K562 (cell line): ENCODE measurements around the gene TAMALIN. TPM values are rescaled to one million over a fixed set of nuclear protein-coding genes. Genes with fewer than 3 reads are reported as not detected.

Experiments used
- ATF7 ChIP-seq: fragments of 450-650 bp; IDR thresholded peaks from 2 replicates; pipeline ENCODE4 v1.7.1; 2014; ENCODE audit warnings: mild to moderate bottlenecking, moderate library complexity
- CEBPB ChIP-seq: fragments of 450-650 bp; IDR thresholded peaks from 2 replicates; pipeline ENCODE4 v1.6.1; 2016; ENCODE audit warnings: missing genetic modification characterization, missing compliant biosample characterization
- DACH1 ChIP-seq: fragments of 450-650 bp; IDR thresholded peaks from 2 replicates; pipeline ENCODE4 v1.6.1; 2018; ENCODE audit not compliant: partially characterized antibody
- ESRRA ChIP-seq: fragments of 450-650 bp; IDR thresholded peaks from 2 replicates; pipeline ENCODE4 v1.6.1; 2014; ENCODE audit warnings: low read depth, mild to moderate bottlenecking, moderate library complexity, borderline replicate concordance
- HDGF ChIP-seq: fragments of 450-650 bp; IDR thresholded peaks from 2 replicates; pipeline ENCODE4 v1.6.1; 2016
- HNRNPL ChIP-seq: fragments of 200-400 bp; formaldehyde crosslinking; IDR thresholded peaks from 2 replicates; pipeline ENCODE4 v1.6.1; 2017; ENCODE audit warnings: low read depth, mild to moderate bottlenecking, low read length
- KLF16 ChIP-seq: IDR thresholded peaks from 2 replicates; pipeline ENCODE4 v1.6.1; 2016; ENCODE audit warnings: antibody characterized with exemption
- MYBL2 ChIP-seq, 2 experiments: fragments of 450-650 bp in 1 of 2; sonication (generic) in 1 of 2; formaldehyde crosslinking in 1 of 2; IDR thresholded peaks; 2 replicates each; pipeline versions ENCODE4 v1.6.1 to v1.8.1; 2017 to 2022; ENCODE audit warnings: borderline replicate concordance in 1 of 2, inconsistent platforms in 1 of 2, low read depth in 1 of 2, mild to moderate bottlenecking in 1 of 2, missing genetic modification reagents in 1 of 2, moderate library complexity in 1 of 2
- NR2C1 ChIP-seq, 2 experiments: fragments of 450-650 bp; IDR thresholded peaks; 2 replicates each; pipeline ENCODE4 v1.6.1; 2017; ENCODE audit warnings: mild to moderate bottlenecking in 2 of 2, antibody characterized with exemption in 1 of 2, inconsistent platforms in 1 of 2, missing compliant biosample characterization in 1 of 2, missing genetic modification characterization in 1 of 2
- PML ChIP-seq: IDR thresholded peaks from 2 replicates; pipeline ENCODE4 v1.6.1; 2012; ENCODE audit warnings: low read length, inconsistent platforms
- RAD21 ChIP-seq, 2 experiments: fragments of 250-450 bp in 1 of 2; fragments of 450-650 bp in 1 of 2; sonication (Bioruptor Pico) in 1 of 2; formaldehyde crosslinking in 1 of 2; IDR thresholded peaks in 1 of 2; conservative IDR thresholded peaks in 1 of 2; 2 replicates each; pipeline versions ENCODE4 v1.4.0 to v1.8.0; 2020 to 2022; ENCODE audit warnings: mild to moderate bottlenecking in 2 of 2, moderate library complexity in 1 of 2
- RB1 ChIP-seq: fragments of 450-650 bp; IDR thresholded peaks from 2 replicates; pipeline ENCODE4 v1.6.1; 2017; ENCODE audit warnings: low read depth, mild to moderate bottlenecking
- SAP30 ChIP-seq: fragments of 200-600 bp; sonication (generic); IDR thresholded peaks from 2 replicates; pipeline ENCODE4 v1.6.1; 2012; ENCODE audit warnings: borderline replicate concordance, low read depth, mild to moderate bottlenecking, moderate library complexity, low read length, control low read depth, inconsistent platforms; ENCODE audit not compliant: insufficient read depth, poor library complexity, severe bottlenecking
- SIN3A ChIP-seq, 2 experiments: fragments of 150-350 bp in 1 of 2; IDR thresholded peaks; 2 replicates each; pipeline ENCODE4 v1.6.1; 2011 to 2016; ENCODE audit warnings: borderline replicate concordance in 2 of 2, low read depth in 2 of 2, low read length in 2 of 2, mild to moderate bottlenecking in 2 of 2, moderate library complexity in 2 of 2; ENCODE audit not compliant: control insufficient read depth in 1 of 2
- SMC3 ChIP-seq: conservative IDR thresholded peaks from 2 replicates; pipeline ENCODE4 v1.6.1; 2011; ENCODE audit warnings: low read depth, low read length, improper control_type of control experiment; ENCODE audit not compliant: insufficient read depth
- SRSF1 ChIP-seq: fragments of 200-400 bp; formaldehyde crosslinking; IDR thresholded peaks from 2 replicates; pipeline ENCODE4 v1.6.1; 2017; ENCODE audit warnings: mild to moderate bottlenecking, low read depth, low read length, moderate library complexity
- STAG1 ChIP-seq: sonication (generic); formaldehyde crosslinking; IDR thresholded peaks from 2 replicates; pipeline ENCODE4 v1.5.0; 2020; ENCODE audit warnings: missing genetic modification reagents, borderline replicate concordance
- XRCC5 ChIP-seq: fragments of 200-400 bp; formaldehyde crosslinking; IDR thresholded peaks from 2 replicates; pipeline ENCODE4 v1.6.1; 2017; ENCODE audit warnings: low read depth, mild to moderate bottlenecking, low read length
- ZKSCAN8 ChIP-seq: fragments of 200-800 bp; sonication (Bioruptor generic); IDR thresholded peaks from 2 replicates; pipeline ENCODE4 v1.6.1; 2016; ENCODE audit warnings: missing genetic modification characterization, missing compliant biosample characterization
- ZNF551 ChIP-seq: fragments of 250-450 bp; sonication (Bioruptor Pico); IDR thresholded peaks from 2 replicates; pipeline ENCODE4 v1.5.0; 2021; ENCODE audit warnings: mild to moderate bottlenecking, moderate library complexity
- polyA plus RNA-seq, 8 experiments: library from polyadenylated mRNA; depleted of rRNA in 4 of 8; stranded (reverse) in 5 of 8; unstranded in 3 of 8; fragments of >200 nt; fragmentation: Nextera tagmentation in 2 of 8; fragmentation: Illumina TruSeq in 1 of 8; extraction: Ambion mirVana in 2 of 8; extraction: Trizol in 1 of 8; gene quantifications; 2 replicates each; pipeline versions ENCODE4 v1.2.1 to v1.2.3, GENCODE V29; 2011 to 2014; ENCODE audit warnings: inconsistent platforms in 1 of 8, missing spikeins in 1 of 8
- total RNA-seq, 7 experiments: library from RNA; depleted of rRNA in 6 of 7; stranded (reverse); fragments of >200 nt in 6 of 7; fragmentation: Illumina TruSeq in 2 of 7; extraction: Trizol in 2 of 7; gene quantifications; 2 replicates each; pipeline versions ENCODE4 v1.2.1 to v1.2.3, GENCODE V29; 2011 to 2021; ENCODE audit warnings: low replicate concordance in 1 of 7
- TF ChIP-seq, protein P1 (sequence below): fragments of 250-450 bp; sonication (Bioruptor Pico); IDR thresholded peaks from 2 replicates; pipeline ENCODE4 v1.4.0; 2020
- TF ChIP-seq, protein P2 (sequence below): IDR thresholded peaks from 2 replicates; pipeline ENCODE4 v1.6.1; 2011; ENCODE audit warnings: borderline replicate concordance, low read depth, mild to moderate bottlenecking, moderate library complexity, low read length; ENCODE audit not compliant: insufficient read depth, poor library complexity, severe bottlenecking
- TF ChIP-seq, protein P3 (sequence below): sonication (generic); IDR thresholded peaks from 2 replicates; pipeline ENCODE4 v1.6.1; 2016

Gene TAMALIN
- total and polyA plus RNA-seq, 9 of the 15 experiments (the other 6 are each of a cell fraction or from before 2014, with no cell fraction given), result 0.74 to 2.2 (median 1.5) TPM; not detected in 2

DNA sequence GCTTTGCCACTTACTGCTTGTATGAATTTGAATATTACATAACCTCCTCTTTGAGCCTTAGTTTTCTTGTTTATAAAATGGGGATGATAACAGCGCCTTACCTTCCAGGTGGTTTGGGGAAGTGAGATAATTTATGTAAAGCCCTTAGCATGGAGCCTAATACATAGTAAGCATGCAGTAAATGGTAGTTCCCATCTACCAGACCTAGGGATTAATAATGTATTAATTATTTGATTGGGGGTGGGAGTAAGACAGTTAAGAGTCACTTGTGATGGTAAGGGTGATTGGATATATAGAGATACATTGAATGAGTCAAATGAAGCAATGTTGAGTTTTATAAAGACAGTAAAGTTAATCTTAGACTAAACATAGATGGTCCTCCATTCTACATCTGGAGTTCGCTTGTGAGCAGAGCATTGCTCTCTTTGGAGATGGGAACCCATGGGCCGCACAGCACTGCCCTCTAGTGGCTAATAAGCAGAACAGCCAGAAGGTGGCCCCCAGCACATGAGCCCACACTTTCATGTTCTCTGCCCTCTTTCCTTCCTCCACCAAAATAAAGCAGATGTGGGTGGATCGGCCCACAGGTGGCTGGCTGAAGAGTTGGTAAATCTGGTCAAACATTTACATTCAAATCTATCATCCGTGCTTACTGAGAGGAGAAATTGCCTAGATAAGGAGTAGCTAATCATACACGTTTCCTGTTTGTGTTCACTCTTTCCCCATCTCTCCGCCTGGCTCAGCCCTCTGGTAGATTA is 26.5 kb upstream of the TAMALIN start (continued):
- TF ChIP-seq HNRNPL (no peak), XRCC5 (0 out of 2 replicates have a peak, but pooled peaks have one; percentile 40), DACH1 (peak; percentile 82), ZKSCAN8 (CRISPR knock-in tag) (no peak), SMC3 (peak; percentile 84), MYBL2 (IDR thresholded peaks at IDR 0.05; ENCODE audit: low read depth) (no peak), MYBL2 (CRISPR knock-in tag; IDR thresholded peaks at IDR 0.05; ENCODE audit: borderline replicate concordance) (no peak), RAD21 (CRISPR knock-in tag; conservative IDR thresholded peaks at IDR 0.05 in 1 of 2, IDR thresholded peaks at IDR 0.05 in 1 of 2) (peak; percentile 91 to 97), PML (0 out of 2 replicates have a peak, but pooled peaks have one; percentile 7), KLF16 (0 out of 2 replicates have a peak, but pooled peaks have one; percentile 0), ESRRA (0 out of 2 replicates have a peak, but pooled peaks have one; percentile 11), SRSF1 (no peak), NR2C1 (IDR thresholded peaks at IDR 0.05) (no peak), NR2C1 (tag; IDR thresholded peaks at IDR 0.05) (no peak), CEBPB (tag) (no peak), STAG1 (peak; percentile 57; the same call in 1 of the 2 replicates), SAP30 (no peak), ZNF551 (CRISPR knock-in tag) (no peak), RB1 (no peak; the same call in 1 of the 2 replicates), SIN3A (IDR thresholded peaks at IDR 0.05; ENCODE audit: borderline replicate concordance in 2 of 2, control insufficient read depth in 1 of 2, low read depth in 2 of 2, low read length in 2 of 2) (no peak), ATF7 (0 out of 2 replicates have a peak, but pooled peaks have one; percentile 9), HDGF (peak; percentile 72; the same call in 1 of the 2 replicates)
- TF ChIP-seq, protein P1, sequence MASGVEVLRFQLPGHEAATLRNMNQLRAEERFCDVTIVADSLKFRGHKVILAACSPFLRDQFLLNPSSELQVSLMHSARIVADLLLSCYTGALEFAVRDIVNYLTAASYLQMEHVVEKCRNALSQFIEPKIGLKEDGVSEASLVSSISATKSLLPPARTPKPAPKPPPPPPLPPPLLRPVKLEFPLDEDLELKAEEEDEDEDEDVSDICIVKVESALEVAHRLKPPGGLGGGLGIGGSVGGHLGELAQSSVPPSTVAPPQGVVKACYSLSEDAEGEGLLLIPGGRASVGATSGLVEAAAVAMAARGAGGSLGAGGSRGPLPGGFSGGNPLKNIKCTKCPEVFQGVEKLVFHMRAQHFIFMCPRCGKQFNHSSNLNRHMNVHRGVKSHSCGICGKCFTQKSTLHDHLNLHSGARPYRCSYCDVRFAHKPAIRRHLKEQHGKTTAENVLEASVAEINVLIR (CRISPR knock-in tag), result no peak
- TF ChIP-seq, protein P2, sequence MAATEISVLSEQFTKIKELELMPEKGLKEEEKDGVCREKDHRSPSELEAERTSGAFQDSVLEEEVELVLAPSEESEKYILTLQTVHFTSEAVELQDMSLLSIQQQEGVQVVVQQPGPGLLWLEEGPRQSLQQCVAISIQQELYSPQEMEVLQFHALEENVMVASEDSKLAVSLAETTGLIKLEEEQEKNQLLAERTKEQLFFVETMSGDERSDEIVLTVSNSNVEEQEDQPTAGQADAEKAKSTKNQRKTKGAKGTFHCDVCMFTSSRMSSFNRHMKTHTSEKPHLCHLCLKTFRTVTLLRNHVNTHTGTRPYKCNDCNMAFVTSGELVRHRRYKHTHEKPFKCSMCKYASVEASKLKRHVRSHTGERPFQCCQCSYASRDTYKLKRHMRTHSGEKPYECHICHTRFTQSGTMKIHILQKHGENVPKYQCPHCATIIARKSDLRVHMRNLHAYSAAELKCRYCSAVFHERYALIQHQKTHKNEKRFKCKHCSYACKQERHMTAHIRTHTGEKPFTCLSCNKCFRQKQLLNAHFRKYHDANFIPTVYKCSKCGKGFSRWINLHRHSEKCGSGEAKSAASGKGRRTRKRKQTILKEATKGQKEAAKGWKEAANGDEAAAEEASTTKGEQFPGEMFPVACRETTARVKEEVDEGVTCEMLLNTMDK, result peak; percentile 66
- TF ChIP-seq, protein P3, sequence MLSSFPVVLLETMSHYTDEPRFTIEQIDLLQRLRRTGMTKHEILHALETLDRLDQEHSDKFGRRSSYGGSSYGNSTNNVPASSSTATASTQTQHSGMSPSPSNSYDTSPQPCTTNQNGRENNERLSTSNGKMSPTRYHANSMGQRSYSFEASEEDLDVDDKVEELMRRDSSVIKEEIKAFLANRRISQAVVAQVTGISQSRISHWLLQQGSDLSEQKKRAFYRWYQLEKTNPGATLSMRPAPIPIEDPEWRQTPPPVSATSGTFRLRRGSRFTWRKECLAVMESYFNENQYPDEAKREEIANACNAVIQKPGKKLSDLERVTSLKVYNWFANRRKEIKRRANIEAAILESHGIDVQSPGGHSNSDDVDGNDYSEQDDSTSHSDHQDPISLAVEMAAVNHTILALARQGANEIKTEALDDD, result peak; percentile 17; the same call in 1 of the 2 replicates
